ENCODE measurements around the gene DRG2.
A peak's percentile ranks its signal among the peaks of the same experiment; 100 is the strongest.

Gene DRG2

GRCh38 chr17:18132711-18133110, 45.0 kb downstream of the DRG2 start:
- H3K4me3 ChIP-seq (ENCODE audit: low read depth, low read length), result no peak overlapping the region
- no peak for TF ChIP-seq CTCF (IDR thresholded peaks at IDR 0.05; ENCODE audit: insufficient read depth, low read depth, low read length, missing control alignments)
- no peak for DNase-seq (ENCODE audit: low read depth)

- H3K4me3 ChIP-seq (ENCODE audit: low read depth, low read length), result no peak overlapping the region
- TF ChIP-seq CTCF (IDR thresholded peaks at IDR 0.05; ENCODE audit: insufficient read depth, low read depth, low read length, missing control alignments), result no peak
- DNase-seq (ENCODE audit: low read depth), result no peak
Measured at GRCh38 chr17:18136357-18136756, 48.6 kb downstream of the DRG2 start.

- TF ChIP-seq CTCF (IDR thresholded peaks at IDR 0.05; ENCODE audit: insufficient read depth, low read depth, low read length, missing control alignments), result no peak
- DNase-seq (ENCODE audit: low read depth), result no peak
- no peak overlapping the region for H3K4me3 ChIP-seq (ENCODE audit: low read depth, low read length)
Measured at GRCh38 chr17:18138065-18138749, 50.5 kb downstream of the DRG2 start.

- no peak for DNase-seq (ENCODE audit: low read depth)
- H3K4me3 ChIP-seq (ENCODE audit: low read depth, low read length), result no peak overlapping the region
- TF ChIP-seq CTCF (IDR thresholded peaks at IDR 0.05; ENCODE audit: insufficient read depth, low read depth, low read length, missing control alignments), result no peak
Measured at GRCh38 chr17:18139092-18139491, 51.3 kb downstream of the DRG2 start.

- no peak overlapping the region for H3K4me3 ChIP-seq (ENCODE audit: low read depth, low read length)
- DNase-seq (ENCODE audit: low read depth), result no peak
- no peak for TF ChIP-seq CTCF (IDR thresholded peaks at IDR 0.05; ENCODE audit: insufficient read depth, low read depth, low read length, missing control alignments)
Measured at GRCh38 chr17:18139498-18139897, 51.8 kb downstream of the DRG2 start.

GRCh38 chr17:18139949-18140348, 52.2 kb downstream of the DRG2 start:
- peak; percentile 30 for TF ChIP-seq CTCF (IDR thresholded peaks at IDR 0.05; ENCODE audit: insufficient read depth, low read depth, low read length, missing control alignments)
- peak; percentile 27 for DNase-seq (ENCODE audit: low read depth)
- no peak overlapping the region for H3K4me3 ChIP-seq (ENCODE audit: low read depth, low read length)

GRCh38 chr17:18140648-18141047, 52.9 kb downstream of the DRG2 start:
- no peak overlapping the region for H3K4me3 ChIP-seq (ENCODE audit: low read depth, low read length)
- no peak for TF ChIP-seq CTCF (IDR thresholded peaks at IDR 0.05; ENCODE audit: insufficient read depth, low read depth, low read length, missing control alignments)
- no peak for DNase-seq (ENCODE audit: low read depth)

All from GM12865 (cell line).